Measurements from ENCODE around the gene PAEP. TPM values are rescaled to one million over a fixed set of nuclear protein-coding genes. Genes with fewer than 3 reads are reported as not detected.

Gene PAEP
- total and polyA plus RNA-seq, 8 donors, result not detected

DNA sequence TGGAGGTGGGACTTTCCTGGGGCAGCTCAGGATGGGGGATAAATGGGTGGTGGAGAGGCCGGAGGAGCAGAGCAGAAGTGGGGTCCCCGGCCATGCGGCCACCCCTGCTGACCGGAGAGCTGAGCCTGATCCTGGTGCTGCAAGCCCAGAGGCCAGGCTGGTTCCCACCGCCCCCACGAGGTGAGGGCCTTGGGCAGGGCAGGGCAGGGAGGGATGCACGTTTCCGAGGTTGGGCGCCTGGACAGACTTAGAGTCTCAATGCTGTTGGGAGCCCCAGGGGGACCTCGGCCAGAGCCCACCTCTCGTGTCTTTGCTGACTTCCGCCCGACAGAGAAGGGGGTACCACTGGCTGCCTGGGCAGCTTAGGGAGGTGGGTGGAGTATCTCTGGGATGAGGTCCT, 10.1 kb upstream of the PAEP start:
- Histone ChIP-seq H3K4me3 (no peak overlapping the region), H3K9me3 (no peaks in the 10 kb centered on the region), H3K4me1 (no peaks in the 10 kb centered on the region), H3K36me3 (no peaks in the 10 kb centered on the region), H3K27ac (no peak overlapping the region), H3K27me3 (peaks cover 0 to 22% (median 0%) of the 10 kb centered on the region in 3 donors)
- TF ChIP-seq, protein P1, sequence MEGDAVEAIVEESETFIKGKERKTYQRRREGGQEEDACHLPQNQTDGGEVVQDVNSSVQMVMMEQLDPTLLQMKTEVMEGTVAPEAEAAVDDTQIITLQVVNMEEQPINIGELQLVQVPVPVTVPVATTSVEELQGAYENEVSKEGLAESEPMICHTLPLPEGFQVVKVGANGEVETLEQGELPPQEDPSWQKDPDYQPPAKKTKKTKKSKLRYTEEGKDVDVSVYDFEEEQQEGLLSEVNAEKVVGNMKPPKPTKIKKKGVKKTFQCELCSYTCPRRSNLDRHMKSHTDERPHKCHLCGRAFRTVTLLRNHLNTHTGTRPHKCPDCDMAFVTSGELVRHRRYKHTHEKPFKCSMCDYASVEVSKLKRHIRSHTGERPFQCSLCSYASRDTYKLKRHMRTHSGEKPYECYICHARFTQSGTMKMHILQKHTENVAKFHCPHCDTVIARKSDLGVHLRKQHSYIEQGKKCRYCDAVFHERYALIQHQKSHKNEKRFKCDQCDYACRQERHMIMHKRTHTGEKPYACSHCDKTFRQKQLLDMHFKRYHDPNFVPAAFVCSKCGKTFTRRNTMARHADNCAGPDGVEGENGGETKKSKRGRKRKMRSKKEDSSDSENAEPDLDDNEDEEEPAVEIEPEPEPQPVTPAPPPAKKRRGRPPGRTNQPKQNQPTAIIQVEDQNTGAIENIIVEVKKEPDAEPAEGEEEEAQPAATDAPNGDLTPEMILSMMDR (IDR thresholded peaks at IDR 0.05), result no peak
- TF ChIP-seq POLR2AphosphoS5 (IDR thresholded peaks at IDR 0.05) (no peak), POLR2A (IDR thresholded peaks at IDR 0.05) (no peak), EP300 (IDR thresholded peaks at IDR 0.05) (no peak)
- DNase-seq, result no peak
- 87 to 91% (median 89%) methylated on average over 9 to 13 of the region's 13 CpGs; no CpG with 5 or more reads in 1 of the 5 donors for WGBS, 5 donors
- intact Hi-C loops (cut with DNase I; ENCODE audit: low total_unique reads), result no loop called here

DNA sequence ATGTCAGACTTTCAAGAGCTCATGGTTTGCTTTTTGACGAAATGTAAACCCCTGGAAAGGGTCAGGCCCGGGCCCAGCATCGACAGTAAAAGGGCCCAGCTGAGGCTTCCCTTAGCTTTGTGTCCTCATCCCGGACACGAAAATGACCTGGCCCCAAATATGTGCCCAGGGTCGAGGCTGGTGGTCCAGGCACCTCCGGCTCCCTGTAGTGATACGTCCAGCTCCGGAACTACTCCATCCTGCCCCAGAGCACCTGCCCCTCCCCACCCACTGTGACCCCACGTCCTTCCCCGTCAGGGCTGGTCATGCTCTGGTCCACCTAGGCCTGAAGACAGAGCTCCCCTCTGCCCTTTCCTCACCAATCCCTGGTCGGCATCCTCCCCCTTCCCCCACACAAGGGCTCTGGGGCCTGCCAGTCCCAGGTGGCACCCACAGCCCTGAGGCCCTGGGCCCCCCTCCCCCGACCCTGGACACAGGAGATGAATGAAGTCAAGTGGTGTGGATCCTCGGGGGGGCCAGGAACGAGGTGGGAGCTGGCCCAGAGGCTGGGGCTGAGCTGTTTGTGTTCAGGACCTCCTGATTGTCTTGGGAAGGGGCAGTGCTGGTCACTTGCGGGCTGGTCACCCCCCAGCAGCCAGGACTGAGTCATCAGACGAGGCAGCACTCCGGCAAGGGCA, 9.4 kb upstream of the PAEP start:
- no peaks in the 10 kb centered on the region for H3K36me3 ChIP-seq
- H3K27ac ChIP-seq, result no peak overlapping the region
- no peak for TF ChIP-seq POLR2AphosphoS5 (IDR thresholded peaks at IDR 0.05)
- no peak for TF ChIP-seq POLR2A (IDR thresholded peaks at IDR 0.05)
- no peak for TF ChIP-seq EP300 (IDR thresholded peaks at IDR 0.05)
- TF ChIP-seq, protein P1 (IDR thresholded peaks at IDR 0.05), result no peak
- intact Hi-C loops (cut with DNase I; ENCODE audit: low total_unique reads), result no loop called here
- WGBS, 5 donors, result 70 to 83% (median 73%) methylated on average over 16 to 18 of the region's 18 CpGs
- no peak for DNase-seq
- no peaks in the 10 kb centered on the region for H3K9me3 ChIP-seq
- no peaks in the 10 kb centered on the region for H3K4me1 ChIP-seq
- peaks cover 0 to 21% (median 0%) of the 10 kb centered on the region in 3 donors for H3K27me3 ChIP-seq
- H3K4me3 ChIP-seq, result no peak overlapping the region

DNA sequence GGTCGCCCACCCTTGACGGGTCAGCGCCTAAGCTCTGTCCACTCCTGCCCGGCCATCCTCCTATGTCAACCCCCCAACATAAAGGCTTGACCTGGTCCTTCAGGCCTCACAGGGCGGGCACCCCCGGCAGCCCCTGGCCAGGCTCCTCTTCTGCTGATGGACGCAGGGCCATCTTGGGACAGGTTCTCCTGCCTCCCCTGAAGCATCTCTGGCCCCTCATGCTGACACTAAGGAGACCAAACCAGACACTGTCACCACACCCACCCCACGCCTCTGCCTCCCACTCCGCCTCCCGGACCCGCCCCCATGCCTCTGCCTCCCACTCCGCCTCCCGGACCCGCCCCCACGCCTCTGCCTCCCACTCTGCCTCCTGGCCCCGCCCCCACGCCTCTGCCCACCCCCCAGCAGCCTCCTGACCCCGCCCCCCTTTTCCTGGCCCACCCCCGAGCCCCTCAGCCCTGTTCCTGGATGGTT, 8.8 kb upstream of the PAEP start:
- intact Hi-C loops (cut with DNase I; ENCODE audit: low total_unique reads), result no loop called here

DNA sequence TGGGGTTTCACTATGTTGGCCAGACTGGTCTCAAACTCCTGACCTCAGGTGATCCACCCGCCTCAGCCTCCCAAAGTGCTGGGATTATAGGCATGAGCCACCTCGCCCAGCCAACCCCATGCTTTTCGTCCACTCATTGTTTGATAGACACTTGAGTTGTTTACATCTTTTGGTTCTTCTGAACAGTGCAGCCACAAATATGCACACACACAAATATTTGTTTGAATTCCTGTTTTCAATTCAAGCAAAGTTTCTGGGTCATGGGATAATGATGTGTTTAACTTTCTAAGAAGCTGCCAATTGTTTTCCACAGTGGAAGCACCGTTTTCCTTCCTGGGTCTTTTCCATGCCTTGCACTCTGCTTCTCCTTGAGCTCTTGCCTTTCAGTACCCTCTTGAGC, 6.8 kb upstream of the PAEP start:
- intact Hi-C loops (cut with DNase I; ENCODE audit: low total_unique reads), result no loop called here
- Histone ChIP-seq H3K4me1 (no peaks in the 10 kb centered on the region), H3K36me3 (no peaks in the 10 kb centered on the region), H3K4me3 (no peak overlapping the region), H3K27ac (no peak overlapping the region), H3K9me3 (no peaks in the 10 kb centered on the region), H3K27me3 (peaks cover 0 to 13% (median 0%) of the 10 kb centered on the region in 3 donors)
- DNase-seq, result no peak
- WGBS, 5 donors, result 46 to 71% (median 64%) methylated on average over 4 of the region's 4 CpGs
- TF ChIP-seq EP300 (IDR thresholded peaks at IDR 0.05), result no peak

More for the DNA sequence above, 8.8 kb upstream of the PAEP start:
- H3K4me1 ChIP-seq, result no peaks in the 10 kb centered on the region
- H3K36me3 ChIP-seq, result no peaks in the 10 kb centered on the region
- TF ChIP-seq POLR2AphosphoS5 (IDR thresholded peaks at IDR 0.05) (no peak), EP300 (IDR thresholded peaks at IDR 0.05) (no peak), POLR2A (IDR thresholded peaks at IDR 0.05) (no peak)
- TF ChIP-seq, protein P1 (IDR thresholded peaks at IDR 0.05), result no peak
- H3K27me3 ChIP-seq, result peaks cover 0 to 15% (median 0%) of the 10 kb centered on the region in 3 donors
- H3K27ac ChIP-seq, result no peak overlapping the region
- H3K4me3 ChIP-seq, result no peak overlapping the region
- H3K9me3 ChIP-seq, result no peaks in the 10 kb centered on the region
- 66 to 85% (median 77%) methylated on average over 7 to 19 of the region's 19 CpGs for WGBS, 5 donors
- no peak for DNase-seq

DNA sequence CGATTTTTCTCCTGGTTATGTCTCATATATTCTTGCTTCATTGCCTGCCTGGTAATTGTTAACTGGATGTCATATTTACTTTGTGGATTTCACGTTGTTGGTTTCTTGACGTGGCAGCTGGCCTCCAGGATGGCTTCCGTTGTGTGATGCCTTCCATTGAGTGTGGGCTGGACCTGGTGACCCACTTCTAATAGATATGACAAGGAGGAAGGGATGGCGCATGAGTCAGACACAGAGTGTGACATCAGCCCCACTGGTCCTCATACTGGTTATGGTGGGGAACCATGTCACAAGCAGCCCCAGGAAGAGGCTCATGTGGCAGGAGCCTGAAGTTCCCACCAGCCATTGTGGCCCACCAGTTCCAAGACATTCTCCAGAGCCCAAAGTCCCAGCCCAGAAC, 6.4 kb upstream of the PAEP start:
- 56 to 75% (median 66%) methylated on average over 5 of the region's 5 CpGs for WGBS, 5 donors
- H3K27me3 ChIP-seq, result peaks cover 0 to 13% (median 0%) of the 10 kb centered on the region in 3 donors
- intact Hi-C loops (cut with DNase I; ENCODE audit: low total_unique reads), result no loop called here
- H3K9me3 ChIP-seq, result no peaks in the 10 kb centered on the region
- no peaks in the 10 kb centered on the region for H3K4me1 ChIP-seq
- TF ChIP-seq POLR2AphosphoS5 (IDR thresholded peaks at IDR 0.05) (no peak), EP300 (IDR thresholded peaks at IDR 0.05) (no peak), POLR2A (IDR thresholded peaks at IDR 0.05) (no peak)
- TF ChIP-seq, protein P1 (IDR thresholded peaks at IDR 0.05), result no peak
- no peaks in the 10 kb centered on the region for H3K36me3 ChIP-seq
- DNase-seq, result no peak
- H3K4me3 ChIP-seq, result no peak overlapping the region
- H3K27ac ChIP-seq, result no peak overlapping the region
